ENCODE results near the gene CCDC87.

Gene CCDC87

GRCh38 chr11:66561178-66561974 is 31.5 kb downstream of the CCDC87 start:
- TF ChIP-seq CTCF (conservative IDR thresholded peaks at IDR 0.05; ENCODE audit: low read depth, low read length), result no peak
- H3K4me3 ChIP-seq (ENCODE audit: low read depth, low read length), result no peak overlapping the region
- DNase-seq (ENCODE audit: low read depth), result no peak

GRCh38 chr11:66559866-66560676 is 32.8 kb downstream of the CCDC87 start:
- no peak for DNase-seq (ENCODE audit: low read depth)
- no peak for TF ChIP-seq CTCF (conservative IDR thresholded peaks at IDR 0.05; ENCODE audit: low read depth, low read length)

GRCh38 chr11:66559142-66559865 is 33.6 kb downstream of the CCDC87 start:
- DNase-seq (ENCODE audit: low read depth), result no peak
- TF ChIP-seq CTCF (conservative IDR thresholded peaks at IDR 0.05; ENCODE audit: low read depth, low read length), result no peak
- no peak overlapping the region for H3K4me3 ChIP-seq (ENCODE audit: low read depth, low read length)

More at GRCh38 chr11:66559866-66560676, 32.8 kb downstream of the CCDC87 start:
- no peak overlapping the region for H3K4me3 ChIP-seq (ENCODE audit: low read depth, low read length)

- no peak for DNase-seq (ENCODE audit: low read depth)
- H3K4me3 ChIP-seq (ENCODE audit: low read depth, low read length), result no peak overlapping the region
- TF ChIP-seq CTCF (conservative IDR thresholded peaks at IDR 0.05; ENCODE audit: low read depth, low read length), result no peak
Measured at GRCh38 chr11:66557733-66558326, 35.0 kb downstream of the CCDC87 start.

- no peak for DNase-seq (ENCODE audit: low read depth)
- no peak overlapping the region for H3K4me3 ChIP-seq (ENCODE audit: low read depth, low read length)
- no peak for TF ChIP-seq CTCF (conservative IDR thresholded peaks at IDR 0.05; ENCODE audit: low read depth, low read length)
Measured at GRCh38 chr11:66556086-66556485, 36.8 kb downstream of the CCDC87 start.

- DNase-seq (ENCODE audit: low read depth), result no peak
- TF ChIP-seq CTCF (conservative IDR thresholded peaks at IDR 0.05; ENCODE audit: low read depth, low read length), result no peak
- no peak overlapping the region for H3K4me3 ChIP-seq (ENCODE audit: low read depth, low read length)
Measured at GRCh38 chr11:66555416-66555815, 37.4 kb downstream of the CCDC87 start.

Data from choroid plexus epithelial cell (primary cell).